ENCODE results near the gene DNER.

GRCh38 chr2:229456091-229456490 lies 258.3 kb downstream of the DNER start:
- TF ChIP-seq CTCF (IDR thresholded peaks at IDR 0.05; ENCODE audit: insufficient read depth, low read length) = no peak
- no peak for TF ChIP-seq POLR2AphosphoS5 (IDR thresholded peaks at IDR 0.05; ENCODE audit: low read depth)
- no peak for TF ChIP-seq REST (IDR thresholded peaks at IDR 0.05; ENCODE audit: insufficient replicate concordance, low read depth)
- no peak for TF ChIP-seq GABPA (IDR thresholded peaks at IDR 0.05; ENCODE audit: low read depth)
- TF ChIP-seq SPI1 (IDR thresholded peaks at IDR 0.05; ENCODE audit: borderline replicate concordance, low read depth) = no peak
